ENCODE results near the gene DLX5. TPM values are rescaled to one million over a fixed set of nuclear protein-coding genes. Genes with fewer than 3 reads are reported as not detected.

Gene DLX5
- total RNA-seq, 1 donor from 2014 or later, result not detected

- TF ChIP-seq CTCF (IDR thresholded peaks at IDR 0.05; ENCODE audit: insufficient read depth, low read length, poor library complexity, severe bottlenecking), result no peak
- no peak for DNase-seq (ENCODE audit: low read depth)
- Histone ChIP-seq H3K27me3 (ENCODE audit: control insufficient read depth, insufficient read depth, low read length) (peaks cover 97% of the 10 kb centered on the region), H3K36me3 (ENCODE audit: control insufficient read depth, insufficient read depth, low read length) (no peaks in the 10 kb centered on the region), H3K4me3 (ENCODE audit: low read depth, low read length) (no peak overlapping the region)
Measured at GRCh38 chr7:97021747-97022490, 2.7 kb downstream of the DLX5 start.

- H3K4me3 ChIP-seq (ENCODE audit: low read depth, low read length), result no peak overlapping the region
- no peak for TF ChIP-seq CTCF (IDR thresholded peaks at IDR 0.05; ENCODE audit: insufficient read depth, low read length, poor library complexity, severe bottlenecking)
- no peaks in the 10 kb centered on the region for H3K36me3 ChIP-seq (ENCODE audit: control insufficient read depth, insufficient read depth, low read length)
- H3K27me3 ChIP-seq (ENCODE audit: control insufficient read depth, insufficient read depth, low read length), result peaks cover 97% of the 10 kb centered on the region
- no peak for DNase-seq (ENCODE audit: low read depth)
Measured at GRCh38 chr7:97020996-97021746, 3.5 kb downstream of the DLX5 start.

DNA sequence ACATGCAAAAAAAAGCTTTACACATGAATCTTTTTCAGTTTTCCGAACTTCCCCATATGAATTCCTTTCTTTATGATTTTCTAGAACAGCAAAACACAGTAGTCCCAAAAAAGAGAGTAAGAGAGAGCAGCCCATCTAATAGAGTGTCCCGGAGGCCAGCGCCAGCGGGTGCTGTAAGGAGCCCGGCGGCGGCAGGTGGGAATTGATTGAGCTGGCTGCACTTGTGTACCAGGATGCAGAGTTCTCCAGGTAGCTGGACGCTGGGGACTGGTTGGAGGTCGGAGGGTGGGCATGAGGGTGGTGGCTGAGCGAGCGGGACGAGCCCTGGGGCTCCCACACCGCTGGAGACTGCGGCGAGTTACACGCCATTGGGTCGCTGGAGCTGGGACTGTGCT lies 4.0 kb downstream of the DLX5 start:
- H3K36me3 ChIP-seq (ENCODE audit: control insufficient read depth, insufficient read depth, low read length), result no peaks in the 10 kb centered on the region
- H3K27me3 ChIP-seq (ENCODE audit: control insufficient read depth, insufficient read depth, low read length), result peaks cover 96% of the 10 kb centered on the region
- H3K4me3 ChIP-seq (ENCODE audit: low read depth, low read length), result no peak overlapping the region
- no peak for DNase-seq (ENCODE audit: low read depth)
- TF ChIP-seq CTCF (IDR thresholded peaks at IDR 0.05; ENCODE audit: insufficient read depth, low read length, poor library complexity, severe bottlenecking), result no peak

GRCh38 chr7:97019710-97020225 lies 4.9 kb downstream of the DLX5 start:
- Histone ChIP-seq H3K4me3 (ENCODE audit: low read depth, low read length) (no peak overlapping the region), H3K36me3 (ENCODE audit: control insufficient read depth, insufficient read depth, low read length) (no peaks in the 10 kb centered on the region), H3K27me3 (ENCODE audit: control insufficient read depth, insufficient read depth, low read length) (peaks cover 95% of the 10 kb centered on the region)
- no peak for DNase-seq (ENCODE audit: low read depth)
- TF ChIP-seq CTCF (IDR thresholded peaks at IDR 0.05; ENCODE audit: insufficient read depth, low read length, poor library complexity, severe bottlenecking), result no peak

GRCh38 chr7:97018791-97019531 lies 5.7 kb downstream of the DLX5 start:
- Histone ChIP-seq H3K36me3 (ENCODE audit: control insufficient read depth, insufficient read depth, low read length) (no peaks in the 10 kb centered on the region), H3K27me3 (ENCODE audit: control insufficient read depth, insufficient read depth, low read length) (peaks cover 95% of the 10 kb centered on the region), H3K4me3 (ENCODE audit: low read depth, low read length) (no peak overlapping the region)
- no peak for DNase-seq (ENCODE audit: low read depth)
- no peak for TF ChIP-seq CTCF (IDR thresholded peaks at IDR 0.05; ENCODE audit: insufficient read depth, low read length, poor library complexity, severe bottlenecking)
